T-cell (primary cell): ENCODE results near the gene KCNIP4. TPM values are rescaled to one million over a fixed set of nuclear protein-coding genes. Genes with fewer than 3 reads are reported as not detected.

Experiments
- ATAC-seq, 4 experiments: fragments of 200-7000 bp in 3 of 4; fragments of 150-1000 bp in 1 of 4; cut with Tn5 transposase; replicated peaks in 1 of 4; 1 replicate in 3 of 4; 2 replicates in 1 of 4; pipeline ENCODE4 v1.10.0; 2021; ENCODE audit warnings: moderate library complexity in 3 of 4, mild to moderate bottlenecking in 2 of 4, moderate number of reproducible peaks in 1 of 4
- CTCF ChIA-PET, 2 donors: fragments of 300-600 bp; sonication (Branson Sonifier 250); formaldehyde crosslinking; loops; one replicate each; lab custom pipeline; 2022; ENCODE audit warnings: antibody characterized with exemption in 2 of 2; lab: Charles Lee
- POLR2A ChIA-PET, 2 donors: fragments of 300-600 bp; sonication (Branson Sonifier 250); formaldehyde crosslinking; loops; one replicate each; lab custom pipeline; 2022; ENCODE audit warnings: antibody characterized with exemption in 2 of 2; lab: Charles Lee
- DNase-seq, 35 experiments: peaks; one replicate each; pipeline versions ENCODE4 v3.0.0 to v3.0.0-alpha.2; 2013 to 2023
- H3K27ac ChIP-seq: one replicate; pipeline ENCODE4 v1.5.1; 2013; ENCODE audit warnings: low read length
- H3K27me3 ChIP-seq, 2 experiments: replicated peaks in 1 of 2; 1 replicate in 1 of 2; 2 replicates in 1 of 2; pipeline versions ENCODE4 v1.6.1 to v1.7.0; 2013; ENCODE audit warnings: low read length in 1 of 2, mixed read lengths in 1 of 2; ENCODE audit not compliant: control insufficient read depth in 2 of 2, insufficient read depth in 2 of 2; ENCODE audit errors: extremely low read depth in 1 of 2
- H3K36me3 ChIP-seq, 2 donors: 1 replicate in 1 of 2; 2 replicates in 1 of 2; pipeline versions ENCODE4 v1.6.1 to v1.7.0; 2013; ENCODE audit warnings: low read length in 1 of 2; ENCODE audit not compliant: control insufficient read depth in 2 of 2, insufficient read depth in 1 of 2; ENCODE audit errors: extremely low read depth in 1 of 2
- H3K4me1 ChIP-seq, 2 experiments: 1 replicate in 1 of 2; 2 replicates in 1 of 2; pipeline versions ENCODE4 v1.6.1 to v1.7.0; 2013; ENCODE audit warnings: low read length in 2 of 2, mixed read lengths in 1 of 2; ENCODE audit not compliant: insufficient read depth in 2 of 2, control insufficient read depth in 1 of 2; ENCODE audit errors: extremely low read depth in 1 of 2
- H3K4me3 ChIP-seq, 2 donors: 1 replicate in 1 of 2; 2 replicates in 1 of 2; pipeline versions ENCODE4 v1.5.1 to v1.7.0; 2013; ENCODE audit warnings: mild to moderate bottlenecking in 2 of 2, low read length in 1 of 2, moderate library complexity in 1 of 2; ENCODE audit not compliant: control insufficient read depth in 1 of 2; ENCODE audit errors: extremely low read depth in 1 of 2
- H3K9me3 ChIP-seq: 2 replicates; pipeline ENCODE4 v1.7.0; 2013
- H3K27ac Mint-ChIP-seq, 2 donors: one replicate each; pipeline ENCODE4 v1.8.0; 2020 to 2021; ENCODE audit warnings: mild to moderate bottlenecking in 2 of 2, mixed read lengths in 2 of 2
- H3K27me3 Mint-ChIP-seq, 2 donors: one replicate each; pipeline ENCODE4 v1.8.0; 2021 to 2022; ENCODE audit warnings: mixed read lengths in 2 of 2
- H3K36me3 Mint-ChIP-seq: one replicate; pipeline ENCODE4 v1.8.0; 2021; ENCODE audit warnings: mixed read lengths
- H3K4me1 Mint-ChIP-seq, 3 donors: one replicate each; pipeline ENCODE4 v1.8.0; 2020 to 2022; ENCODE audit warnings: mixed read lengths in 3 of 3, mild to moderate bottlenecking in 1 of 3
- H3K4me3 Mint-ChIP-seq, 3 donors: one replicate each; pipeline ENCODE4 v1.8.0; 2020 to 2022; ENCODE audit warnings: mild to moderate bottlenecking in 3 of 3, mixed read lengths in 3 of 3, moderate library complexity in 3 of 3
- H3K9me3 Mint-ChIP-seq, 3 donors: one replicate each; pipeline ENCODE4 v1.8.0; 2020 to 2022; ENCODE audit warnings: mixed read lengths in 3 of 3
- WGBS: methylation state at CpG from one replicate; pipeline ENCODE4 v1.1.5; 2013; ENCODE audit warnings: missing lambda C conversion rate; ENCODE audit not compliant: insufficient coverage; 5-methylcytosine and 5-hydroxymethylcytosine counted together
- total RNA-seq, 35 experiments: library from RNA in 6 of 35; stranded (reverse) in 6 of 35; fragments of 120-200 nt in 1 of 35; gene quantifications; one replicate each; pipeline versions ENCODE4 v1.2.1 to v1.2.4 and lab custom pipeline; 2013 to 2026

KCNIP4 gene
- total RNA-seq, 5 donors from 2014 or later (not counting 1 experiment from before 2014, with no cell fraction given), result not detected

DNA sequence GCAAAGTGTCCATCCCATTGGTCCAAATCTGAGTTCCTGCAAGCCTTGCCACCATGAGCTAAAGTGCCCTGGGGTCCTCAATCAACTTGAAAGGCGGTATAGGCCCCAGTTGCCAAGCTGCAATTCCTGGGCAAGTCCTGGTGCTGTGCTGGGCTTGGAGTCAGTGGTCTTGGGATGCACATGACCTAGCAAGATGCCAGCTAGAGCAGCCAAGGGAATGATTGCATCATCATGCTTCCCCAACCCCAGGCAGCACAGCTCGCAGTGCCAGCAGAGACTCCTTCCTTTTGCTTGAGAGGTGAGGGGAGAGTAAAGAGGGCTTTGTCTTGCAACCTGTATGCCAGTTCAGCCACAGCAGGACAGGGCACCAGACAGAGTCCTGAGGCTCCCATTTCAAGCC is 50.5 kb downstream of the KCNIP4 start:
- Mint-ChIP-seq H3K9me3 (peaks cover 15 to 19% (median 18%) of the 10 kb centered on the region in 3 donors), H3K4me1 (no peaks in the 10 kb centered on the region), H3K27ac (no peak overlapping the region), H3K4me3 (no peak overlapping the region), H3K36me3 (no peaks in the 10 kb centered on the region), H3K27me3 (no peaks in the 10 kb centered on the region)
- no peaks in the 10 kb centered on the region for H3K27me3 ChIP-seq
- CTCF ChIA-PET, result no interaction called here
- H3K4me1 ChIP-seq, result no peaks in the 10 kb centered on the region
- 42% methylated on average over 1 of the region's 2 CpGs for WGBS
- no peak for ATAC-seq
- no peak overlapping the region for H3K27ac ChIP-seq
- no peaks in the 10 kb centered on the region for H3K36me3 ChIP-seq
- POLR2A ChIA-PET, result no interaction called here
- no peaks in the 10 kb centered on the region for H3K9me3 ChIP-seq
- H3K4me3 ChIP-seq, result no peak overlapping the region
- no peak for DNase-seq

- Mint-ChIP-seq H3K4me3 (no peak overlapping the region), H3K4me1 (no peaks in the 10 kb centered on the region), H3K36me3 (no peaks in the 10 kb centered on the region), H3K9me3 (peaks cover 9 to 21% (median 19%) of the 10 kb centered on the region in 3 donors), H3K27ac (no peak overlapping the region), H3K27me3 (no peaks in the 10 kb centered on the region)
- DNase-seq, result no peak
- CTCF ChIA-PET, result no interaction called here
- WGBS, result no CpG with 5 or more reads among the region's 2 CpGs
- Histone ChIP-seq H3K4me1 (no peaks in the 10 kb centered on the region), H3K27me3 (no peaks in the 10 kb centered on the region), H3K27ac (no peak overlapping the region), H3K9me3 (no peaks in the 10 kb centered on the region), H3K4me3 (no peak overlapping the region), H3K36me3 (no peaks in the 10 kb centered on the region)
- no peak for ATAC-seq
- POLR2A ChIA-PET, result no interaction called here
Observed at GRCh38 chr4:21896767-21897166, 51.8 kb downstream of the KCNIP4 start.

- Histone ChIP-seq H3K9me3 (no peaks in the 10 kb centered on the region), H3K27me3 (no peaks in the 10 kb centered on the region), H3K36me3 (no peaks in the 10 kb centered on the region), H3K27ac (no peak overlapping the region), H3K4me3 (no peak overlapping the region), H3K4me1 (no peaks in the 10 kb centered on the region)
- Mint-ChIP-seq H3K4me1 (no peaks in the 10 kb centered on the region), H3K9me3 (peaks cover 9 to 20% (median 15%) of the 10 kb centered on the region in 3 donors), H3K36me3 (no peaks in the 10 kb centered on the region), H3K4me3 (no peak overlapping the region), H3K27ac (no peak overlapping the region), H3K27me3 (no peaks in the 10 kb centered on the region)
- ATAC-seq, result no peak
- CTCF ChIA-PET, result no interaction called here
- no peak for DNase-seq
- POLR2A ChIA-PET, result no interaction called here
- WGBS, result no CpG with 5 or more reads among the region's 5 CpGs
Observed at GRCh38 chr4:21893136-21893535, 55.4 kb downstream of the KCNIP4 start.

DNA sequence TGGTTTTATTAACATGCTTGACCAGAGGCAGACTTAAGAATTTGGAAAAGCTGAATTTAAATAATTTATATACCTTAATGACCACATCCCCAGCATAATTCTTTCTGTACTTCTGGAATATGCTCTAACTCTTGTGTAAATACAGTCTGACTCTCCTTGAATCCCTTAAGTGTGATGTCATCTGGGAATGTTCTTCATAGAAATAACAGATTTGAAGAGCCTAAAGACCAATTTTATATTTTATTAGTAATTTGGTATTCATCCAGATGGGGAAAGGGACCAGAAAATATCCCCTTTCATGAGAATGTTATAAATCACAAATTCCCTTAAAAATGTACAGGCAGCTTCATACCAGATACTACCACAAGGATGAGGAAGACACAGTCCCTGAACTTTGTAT is 58.3 kb downstream of the KCNIP4 start:
- no peak overlapping the region for H3K27ac Mint-ChIP-seq
- Histone ChIP-seq H3K9me3 (no peaks in the 10 kb centered on the region), H3K27ac (no peak overlapping the region), H3K36me3 (no peaks in the 10 kb centered on the region), H3K27me3 (no peaks in the 10 kb centered on the region), H3K4me3 (no peak overlapping the region), H3K4me1 (no peaks in the 10 kb centered on the region)
- H3K36me3 Mint-ChIP-seq, result no peaks in the 10 kb centered on the region
- ChIA-PET POLR2A (no interaction called here), CTCF (no interaction called here)
- no peak for DNase-seq
- H3K4me1 Mint-ChIP-seq, result no peaks in the 10 kb centered on the region
- peaks cover 5 to 16% (median 8%) of the 10 kb centered on the region in 3 donors for H3K9me3 Mint-ChIP-seq
- no peak for ATAC-seq
- H3K4me3 Mint-ChIP-seq, result no peak overlapping the region
- H3K27me3 Mint-ChIP-seq, result no peaks in the 10 kb centered on the region

GRCh38 chr4:21888195-21888976 is 60.2 kb downstream of the KCNIP4 start:
- CTCF ChIA-PET, result no interaction called here

DNA sequence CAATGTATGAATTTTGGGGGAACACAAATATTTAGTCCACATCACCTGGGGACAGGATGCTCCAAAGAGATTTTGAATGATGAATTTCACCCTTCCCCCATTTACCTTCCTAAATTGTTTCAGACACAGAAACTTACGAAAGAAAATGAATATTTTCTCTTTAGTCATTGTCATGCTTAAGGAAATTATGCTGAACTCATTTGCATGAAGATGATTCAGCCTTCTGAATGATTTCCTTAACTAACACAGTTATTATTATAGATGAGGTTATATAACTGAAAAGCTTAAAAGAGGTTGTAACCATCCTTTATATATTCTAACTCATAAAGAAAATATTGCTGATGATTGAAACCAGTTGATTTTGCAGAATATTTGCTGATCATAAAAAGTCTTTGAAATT is 61.1 kb downstream of the KCNIP4 start:
- Mint-ChIP-seq H3K4me3 (no peak overlapping the region), H3K36me3 (no peaks in the 10 kb centered on the region), H3K27ac (no peak overlapping the region), H3K4me1 (no peaks in the 10 kb centered on the region), H3K27me3 (no peaks in the 10 kb centered on the region), H3K9me3 (peaks cover 4 to 10% (median 8%) of the 10 kb centered on the region in 3 donors)
- Histone ChIP-seq H3K4me1 (no peaks in the 10 kb centered on the region), H3K9me3 (no peaks in the 10 kb centered on the region), H3K27ac (no peak overlapping the region), H3K27me3 (no peaks in the 10 kb centered on the region), H3K36me3 (no peaks in the 10 kb centered on the region), H3K4me3 (no peak overlapping the region)
- POLR2A ChIA-PET, result no interaction called here
- WGBS, result no CpG with 5 or more reads among the region's 1 CpG
- ATAC-seq (no peak), DNase-seq (no peak)
- CTCF ChIA-PET, result no interaction called here

More at GRCh38 chr4:21888195-21888976, 60.2 kb downstream of the KCNIP4 start:
- H3K36me3 ChIP-seq, result no peaks in the 10 kb centered on the region
- DNase-seq (no peak), ATAC-seq (no peak)
- no peaks in the 10 kb centered on the region for H3K36me3 Mint-ChIP-seq
- no peak overlapping the region for H3K4me3 ChIP-seq
- no peaks in the 10 kb centered on the region for H3K9me3 ChIP-seq
- peaks cover 10 to 12% (median 11%) of the 10 kb centered on the region in 3 donors for H3K9me3 Mint-ChIP-seq
- WGBS, result no CpG with 5 or more reads among the region's 3 CpGs
- H3K27me3 ChIP-seq, result no peaks in the 10 kb centered on the region
- H3K27ac Mint-ChIP-seq, result no peak overlapping the region
- H3K4me3 Mint-ChIP-seq, result no peak overlapping the region
- H3K4me1 Mint-ChIP-seq, result no peaks in the 10 kb centered on the region
- POLR2A ChIA-PET, result no interaction called here
- H3K4me1 ChIP-seq, result no peaks in the 10 kb centered on the region
- no peaks in the 10 kb centered on the region for H3K27me3 Mint-ChIP-seq
- H3K27ac ChIP-seq, result no peak overlapping the region
